GM23338 (cell line): ENCODE data around the gene N4BP2. TPM values are rescaled to one million over a fixed set of nuclear protein-coding genes. Genes with fewer than 3 reads are reported as not detected.

Source experiments
- ATAC-seq: fragments of 200-7000 bp; cut with Tn5 transposase; 3 replicates; pipeline ENCODE4 v1.9.1; 2020
- DNase-seq: peaks from one replicate; pipeline ENCODE4 v3.0.0-alpha.2; 2015; ENCODE audit warnings: low spot score
- H2AFZ ChIP-seq: fragments of 200-600 bp; sonication (generic); 2 replicates; pipeline ENCODE4 v1.8.0; 2016; ENCODE audit warnings: antibody characterized with exemption, mild to moderate bottlenecking, moderate library complexity
- H3F3A ChIP-seq: fragments of 200-600 bp; sonication (generic); replicated peaks from 2 replicates; pipeline ENCODE4 v1.8.0; 2017; ENCODE audit warnings: antibody characterized with exemption, mixed run types, low read depth
- H3K27ac ChIP-seq: fragments of 200-600 bp; sonication (generic); 2 replicates; pipeline ENCODE4 v1.6.1; 2016; ENCODE audit warnings: low read depth
- H3K27me3 ChIP-seq: fragments of 200-600 bp; sonication (generic); 2 replicates; pipeline ENCODE4 v1.8.0; 2016; ENCODE audit warnings: mild to moderate bottlenecking, mixed run types, moderate library complexity; ENCODE audit not compliant: insufficient read depth
- H3K36me3 ChIP-seq: fragments of 200-600 bp; sonication (generic); 2 replicates; pipeline ENCODE4 v1.8.0; 2016; ENCODE audit warnings: mild to moderate bottlenecking; ENCODE audit not compliant: insufficient read depth
- H3K4me1 ChIP-seq: fragments of 200-600 bp; sonication (generic); 2 replicates; pipeline ENCODE4 v1.8.0; 2016; ENCODE audit warnings: mild to moderate bottlenecking, moderate library complexity; ENCODE audit not compliant: insufficient read depth
- H3K4me2 ChIP-seq: fragments of 200-600 bp; sonication (generic); 2 replicates; pipeline ENCODE4 v1.7.1; 2017; ENCODE audit warnings: mixed run types
- H3K4me3 ChIP-seq: fragments of 200-600 bp; sonication (generic); 2 replicates; pipeline ENCODE4 v1.6.1; 2016; ENCODE audit warnings: mixed run types
- H3K79me2 ChIP-seq: fragments of 200-600 bp; sonication (generic); replicated peaks from 2 replicates; pipeline ENCODE4 v1.8.0; 2017; ENCODE audit warnings: mild to moderate bottlenecking; ENCODE audit not compliant: insufficient read depth
- H3K9me2 ChIP-seq: fragments of 200-600 bp; sonication (generic); 2 replicates; pipeline ENCODE4 v1.8.0; 2017; ENCODE audit not compliant: insufficient read depth
- H4K20me1 ChIP-seq: fragments of 200-600 bp; sonication (generic); replicated peaks from 2 replicates; pipeline ENCODE4 v1.8.0; 2017; ENCODE audit warnings: mild to moderate bottlenecking; ENCODE audit not compliant: insufficient read depth
- H3K27ac Mint-ChIP-seq: 2 replicates; pipeline ENCODE4 v1.8.0; 2020; ENCODE audit warnings: inconsistent platforms, mild to moderate bottlenecking, moderate library complexity, mixed read lengths
- H3K27me3 Mint-ChIP-seq: 3 replicates; pipeline ENCODE4 v1.8.0; 2022; ENCODE audit warnings: low read depth, mild to moderate bottlenecking, moderate library complexity, mixed read lengths, inconsistent platforms; ENCODE audit not compliant: insufficient read depth, poor library complexity
- H3K36me3 Mint-ChIP-seq: 3 replicates; pipeline ENCODE4 v1.8.0; 2021; ENCODE audit warnings: low read depth, mild to moderate bottlenecking, inconsistent platforms, moderate library complexity, mixed read lengths
- H3K4me1 Mint-ChIP-seq: 3 replicates; pipeline ENCODE4 v1.8.0; 2020; ENCODE audit warnings: mild to moderate bottlenecking, inconsistent platforms, mixed read lengths
- H3K4me3 Mint-ChIP-seq: 3 replicates; pipeline ENCODE4 v1.8.0; 2021; ENCODE audit warnings: moderate library complexity, mild to moderate bottlenecking, inconsistent platforms, mixed read lengths
- H3K9me3 Mint-ChIP-seq: 3 replicates; pipeline ENCODE4 v1.8.0; 2020; ENCODE audit warnings: moderate library complexity, mild to moderate bottlenecking, inconsistent platforms, mixed read lengths
- CREB1 ChIP-seq: fragments of 250-450 bp; sonication (Bioruptor Pico); IDR thresholded peaks from 2 replicates; pipeline ENCODE4 v1.5.0; 2020; ENCODE audit warnings: low read depth, mild to moderate bottlenecking, moderate library complexity
- CTCF ChIP-seq, 2 experiments: fragments of 200-600 bp in 1 of 2; sonication (generic) in 1 of 2; conservative IDR thresholded peaks; 2 replicates each; pipeline versions ENCODE4 v1.5.1 to v1.6.1; 2016 to 2017; ENCODE audit warnings: antibody characterized with exemption in 2 of 2, low read depth in 2 of 2, mild to moderate bottlenecking in 2 of 2, moderate library complexity in 1 of 2
- ETS1 ChIP-seq: IDR thresholded peaks from 2 replicates; pipeline ENCODE4 v1.6.1; 2016; ENCODE audit warnings: antibody characterized with exemption
- EZH2 ChIP-seq: fragments of 200-600 bp; sonication (generic); IDR thresholded peaks from one replicate; pipeline ENCODE4 v1.8.0; 2017; ENCODE audit warnings: antibody characterized with exemption, mild to moderate bottlenecking, low read depth; ENCODE audit not compliant: unreplicated experiment
- EZH2phosphoT487 ChIP-seq: fragments of 200-600 bp; sonication (generic); IDR thresholded peaks from one replicate; pipeline ENCODE4 v1.8.1; 2018; ENCODE audit warnings: antibody characterized with exemption; ENCODE audit not compliant: unreplicated experiment
- JUNB ChIP-seq: IDR thresholded peaks from one replicate; pipeline ENCODE4 v1.6.1; 2016; ENCODE audit warnings: antibody characterized with exemption; ENCODE audit not compliant: unreplicated experiment
- NANOG ChIP-seq: IDR thresholded peaks from 2 replicates; pipeline ENCODE4 v1.6.1; 2016; ENCODE audit warnings: antibody characterized with exemption, borderline replicate concordance
- POLR2AphosphoS5 ChIP-seq: IDR thresholded peaks from 2 replicates; pipeline ENCODE4 v1.6.1; 2016; ENCODE audit warnings: antibody characterized with exemption, low read depth
- REST ChIP-seq: IDR thresholded peaks from one replicate; pipeline ENCODE4 v1.6.1; 2018; ENCODE audit warnings: antibody characterized with exemption; ENCODE audit not compliant: unreplicated experiment
- STAT1 ChIP-seq: IDR thresholded peaks from one replicate; pipeline ENCODE4 v1.6.1; 2016; ENCODE audit warnings: antibody characterized with exemption; ENCODE audit not compliant: unreplicated experiment
- ZNF114 ChIP-seq: fragments of 250-450 bp; sonication (Bioruptor Pico); IDR thresholded peaks from 2 replicates; pipeline ENCODE4 v1.5.0; 2020; ENCODE audit warnings: mild to moderate bottlenecking, moderate library complexity
- ZNF331 ChIP-seq: fragments of 250-450 bp; sonication (Bioruptor Pico); IDR thresholded peaks from 2 replicates; pipeline ENCODE4 v1.5.0; 2020; ENCODE audit warnings: low read depth, mild to moderate bottlenecking, moderate library complexity
- ZNF462 ChIP-seq: fragments of 250-450 bp; sonication (Bioruptor Pico); IDR thresholded peaks from 2 replicates; pipeline ENCODE4 v1.5.0; 2020; ENCODE audit warnings: mild to moderate bottlenecking, moderate library complexity
- polyA plus RNA-seq: library from polyadenylated mRNA; unstranded; fragments of >200 nt; fragmentation: Nextera tagmentation; extraction: Ambion mirVana; gene quantifications from 2 replicates; pipeline ENCODE4 v1.2.1, GENCODE V29; 2016
- total RNA-seq: library from RNA; depleted of rRNA; stranded (reverse); fragments of >200 nt; shearing (Covaris generic); gene quantifications from 2 replicates; pipeline ENCODE4 v1.2.3, GENCODE V29; 2014

The N4BP2 gene
- total and polyA plus RNA-seq, 2 experiments from 2014 or later, result 25.6 to 46.3 TPM

- Histone ChIP-seq H3K27me3 (no peaks in the 10 kb centered on the region), H4K20me1 (no peaks in the 10 kb centered on the region), H3K4me3 (no peak overlapping the region; the same call in 1 of the 2 replicates), H3F3A (no peaks in the 10 kb centered on the region), H3K79me2 (no peaks in the 10 kb centered on the region), H3K4me2 (peak overlapping the region; percentile 60; the same call in 1 of the 2 replicates), H3K4me1 (peaks cover 66% of the 10 kb centered on the region), H3K27ac (peak overlapping the region; percentile 69), H3K9me2 (no peaks in the 10 kb centered on the region), H3K36me3 (no peaks in the 10 kb centered on the region), H2AFZ (no peak overlapping the region; the same call in 1 of the 2 replicates)
- peaks cover 84% of the 10 kb centered on the region for H3K4me1 Mint-ChIP-seq
- no peaks in the 10 kb centered on the region for H3K9me3 Mint-ChIP-seq
- H3K36me3 Mint-ChIP-seq, result no peaks in the 10 kb centered on the region
- no peak for DNase-seq
- no peak for TF ChIP-seq JUNB
- no peak for TF ChIP-seq STAT1
- TF ChIP-seq ZNF462 (CRISPR knock-in tag), result no peak
- TF ChIP-seq NANOG, result no peak
- no peak for TF ChIP-seq EZH2
- TF ChIP-seq POLR2AphosphoS5, result no peak
- no peak for TF ChIP-seq REST
- TF ChIP-seq ZNF114 (CRISPR knock-in tag), result no peak
- TF ChIP-seq EZH2phosphoT487, result no peak
- TF ChIP-seq CTCF (conservative IDR thresholded peaks at IDR 0.05; ENCODE audit: low read depth in 2 of 2), result no peak
- TF ChIP-seq CREB1 (CRISPR knock-in tag), result no peak
- TF ChIP-seq ETS1, result no peak
- TF ChIP-seq ZNF331, result no peak
- H3K27ac Mint-ChIP-seq, result peak overlapping the region; percentile 96
- H3K4me3 Mint-ChIP-seq, result no peak overlapping the region; the same call in 2 of the 3 replicates
- peaks cover 1% of the 10 kb centered on the region for H3K27me3 Mint-ChIP-seq
- ATAC-seq, result no peak
These were observed 138.8 kb downstream of the N4BP2 start for GRCh38 chr4:40195182-40196177.
